C4-2B (cell line): ENCODE data around the gene RNASEH2A.
"Not testable (repeated sequence)": the region's sequence is repeated elsewhere in the genome, so short reads cannot be mapped to it uniquely, and the experiment has no call there.

Experiments
- H3K27ac ChIP-seq: fragments of 450-650 bp; 2 replicates; pipeline ENCODE4 v1.5.1; 2017
- ZFX ChIP-seq: fragments of 450-650 bp; IDR thresholded peaks from 2 replicates; pipeline ENCODE4 v1.6.1; 2017
- TF ChIP-seq, protein P1 (sequence below): fragments of 450-650 bp; conservative IDR thresholded peaks from 2 replicates; pipeline ENCODE4 v1.5.1; 2017; ENCODE audit warnings: mild to moderate bottlenecking

RNASEH2A gene

GRCh38 chr19:12797141-12797587 lies 9.2 kb upstream of the RNASEH2A start:
- H3K27ac ChIP-seq: no peak overlapping the region
- no peak for TF ChIP-seq ZFX
- TF ChIP-seq, protein P1, sequence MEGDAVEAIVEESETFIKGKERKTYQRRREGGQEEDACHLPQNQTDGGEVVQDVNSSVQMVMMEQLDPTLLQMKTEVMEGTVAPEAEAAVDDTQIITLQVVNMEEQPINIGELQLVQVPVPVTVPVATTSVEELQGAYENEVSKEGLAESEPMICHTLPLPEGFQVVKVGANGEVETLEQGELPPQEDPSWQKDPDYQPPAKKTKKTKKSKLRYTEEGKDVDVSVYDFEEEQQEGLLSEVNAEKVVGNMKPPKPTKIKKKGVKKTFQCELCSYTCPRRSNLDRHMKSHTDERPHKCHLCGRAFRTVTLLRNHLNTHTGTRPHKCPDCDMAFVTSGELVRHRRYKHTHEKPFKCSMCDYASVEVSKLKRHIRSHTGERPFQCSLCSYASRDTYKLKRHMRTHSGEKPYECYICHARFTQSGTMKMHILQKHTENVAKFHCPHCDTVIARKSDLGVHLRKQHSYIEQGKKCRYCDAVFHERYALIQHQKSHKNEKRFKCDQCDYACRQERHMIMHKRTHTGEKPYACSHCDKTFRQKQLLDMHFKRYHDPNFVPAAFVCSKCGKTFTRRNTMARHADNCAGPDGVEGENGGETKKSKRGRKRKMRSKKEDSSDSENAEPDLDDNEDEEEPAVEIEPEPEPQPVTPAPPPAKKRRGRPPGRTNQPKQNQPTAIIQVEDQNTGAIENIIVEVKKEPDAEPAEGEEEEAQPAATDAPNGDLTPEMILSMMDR: no peak

DNA sequence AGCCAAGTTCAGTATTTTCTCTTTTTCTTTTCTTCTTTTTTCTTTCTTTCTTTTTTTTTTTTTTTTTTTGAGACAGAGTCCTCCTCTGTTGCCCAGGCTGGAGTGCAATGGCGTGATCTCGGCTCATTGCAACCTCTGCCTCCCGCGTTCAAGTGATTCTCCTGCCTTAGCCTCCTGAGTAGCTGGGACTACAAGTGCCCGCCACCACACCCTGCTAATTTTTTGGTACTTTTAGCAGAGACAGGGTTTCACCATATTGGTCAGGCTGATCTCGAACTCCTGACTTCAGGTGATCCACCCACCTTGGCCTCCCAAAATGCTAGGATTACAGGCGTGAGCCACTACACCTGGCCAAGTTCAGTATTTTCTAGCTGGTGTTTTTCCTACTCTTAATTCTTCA lies 8.8 kb upstream of the RNASEH2A start:
- H3K27ac ChIP-seq: not testable (repeated sequence)

GRCh38 chr19:12799742-12800465 lies 6.5 kb upstream of the RNASEH2A start:
- peak overlapping the region; percentile 98; the same call in 1 of the 2 replicates for H3K27ac ChIP-seq

DNA sequence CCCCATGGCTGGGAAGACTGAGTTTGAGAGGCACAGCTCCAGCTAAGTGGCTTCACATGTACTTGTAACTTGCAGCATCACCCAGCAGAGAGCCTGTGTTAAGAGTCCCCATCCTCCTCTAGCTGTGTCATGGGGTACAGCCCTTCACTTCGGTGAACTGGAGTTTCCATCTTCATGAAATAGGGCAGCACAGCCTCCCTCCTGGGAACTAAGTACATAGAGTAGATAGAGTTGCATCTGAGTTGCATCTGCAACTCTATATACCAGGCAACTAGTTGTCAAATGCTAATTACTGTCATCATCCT lies 6.0 kb upstream of the RNASEH2A start:
- peak overlapping the region; percentile 98 for H3K27ac ChIP-seq
- no peak for TF ChIP-seq ZFX
- TF ChIP-seq, protein P1: no peak

More at GRCh38 chr19:12799742-12800465, 6.5 kb upstream of the RNASEH2A start:
- TF ChIP-seq, protein P1: no peak
- no peak for TF ChIP-seq ZFX

DNA sequence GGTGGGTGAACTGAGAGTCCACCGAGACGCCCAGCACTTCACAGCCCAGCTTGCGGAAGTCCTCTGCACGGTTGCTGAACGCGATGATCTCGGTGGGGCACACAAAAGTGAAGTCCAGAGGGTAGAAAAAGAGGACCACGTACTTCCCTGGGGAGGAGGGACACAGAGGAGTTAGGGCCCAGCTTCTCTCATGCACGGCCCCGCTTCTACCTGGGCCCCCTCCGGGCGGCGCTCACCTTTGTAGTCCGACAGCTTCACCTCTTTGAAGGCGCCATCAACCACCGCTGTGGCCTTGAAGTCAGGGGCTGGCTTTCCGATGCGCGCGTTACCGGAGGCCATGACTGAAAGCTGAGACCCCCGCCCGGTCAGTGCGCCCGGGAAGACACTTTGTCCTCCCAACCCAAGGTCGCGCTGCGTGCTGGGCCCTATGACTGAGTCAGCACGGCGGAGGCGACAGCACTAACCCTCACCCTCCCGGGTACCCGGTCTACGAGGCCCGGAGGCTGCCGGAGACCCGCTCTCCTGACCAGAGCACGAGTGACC lies 5.4 kb upstream of the RNASEH2A start:
- peak overlapping the region; percentile 98 for H3K27ac ChIP-seq
- TF ChIP-seq ZFX: no peak
- TF ChIP-seq, protein P1: no peak

DNA sequence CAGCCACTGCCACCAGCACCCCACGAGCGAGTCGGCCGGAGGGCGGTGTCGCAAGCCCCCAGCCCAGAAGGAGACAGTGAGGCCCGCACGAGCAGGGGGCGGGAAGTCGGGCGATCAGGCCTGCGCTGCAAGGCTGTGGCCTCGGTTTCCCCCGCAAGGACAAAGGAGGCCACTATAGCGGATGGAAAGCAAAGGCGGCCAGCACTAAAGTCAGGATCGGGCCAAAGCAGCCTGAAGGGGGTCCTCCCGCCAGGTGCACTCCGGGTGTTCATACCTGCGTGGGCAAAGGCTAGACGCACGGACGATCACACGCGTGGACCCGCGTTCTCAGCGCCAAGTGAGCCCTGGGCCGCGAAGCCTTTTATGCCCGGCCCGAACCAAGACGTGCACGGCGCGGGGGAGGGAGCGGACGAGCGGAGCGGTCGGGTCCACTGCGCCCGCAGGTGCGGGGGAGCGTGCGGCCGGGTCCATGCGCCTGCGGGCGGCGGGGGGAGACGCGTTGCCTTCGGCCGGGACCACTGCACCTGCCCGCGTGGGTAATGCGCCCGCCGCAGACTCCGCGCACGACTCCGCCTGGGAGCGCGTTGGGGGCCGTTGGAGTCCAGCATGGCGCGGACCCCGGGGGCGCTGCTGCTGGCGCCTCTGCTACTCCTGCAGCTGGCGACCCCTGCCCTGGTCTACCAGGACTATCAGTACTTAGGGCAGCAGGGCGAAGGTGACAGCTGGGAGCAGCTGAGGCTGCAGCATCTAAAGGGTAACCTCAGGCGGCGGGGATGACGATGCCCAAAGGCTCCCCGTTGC lies 4.7 kb upstream of the RNASEH2A start, which contains the start of the genes PRDX2 and THSD8:
Gene PRDX2 (minus strand): TSS at position 335 of the 801 bp plus-strand sequence. CDS start 539 bp downstream, outside the sequence.
Gene THSD8 (plus strand): TSS at position 604 of the 801 bp plus-strand sequence. CDS start 3 bp downstream, at position 607.
- peak within 1 kb of the TSS; percentile 98 for H3K27ac ChIP-seq
- TF ChIP-seq, protein P1: no peak
- peak; percentile 95 for TF ChIP-seq ZFX

DNA sequence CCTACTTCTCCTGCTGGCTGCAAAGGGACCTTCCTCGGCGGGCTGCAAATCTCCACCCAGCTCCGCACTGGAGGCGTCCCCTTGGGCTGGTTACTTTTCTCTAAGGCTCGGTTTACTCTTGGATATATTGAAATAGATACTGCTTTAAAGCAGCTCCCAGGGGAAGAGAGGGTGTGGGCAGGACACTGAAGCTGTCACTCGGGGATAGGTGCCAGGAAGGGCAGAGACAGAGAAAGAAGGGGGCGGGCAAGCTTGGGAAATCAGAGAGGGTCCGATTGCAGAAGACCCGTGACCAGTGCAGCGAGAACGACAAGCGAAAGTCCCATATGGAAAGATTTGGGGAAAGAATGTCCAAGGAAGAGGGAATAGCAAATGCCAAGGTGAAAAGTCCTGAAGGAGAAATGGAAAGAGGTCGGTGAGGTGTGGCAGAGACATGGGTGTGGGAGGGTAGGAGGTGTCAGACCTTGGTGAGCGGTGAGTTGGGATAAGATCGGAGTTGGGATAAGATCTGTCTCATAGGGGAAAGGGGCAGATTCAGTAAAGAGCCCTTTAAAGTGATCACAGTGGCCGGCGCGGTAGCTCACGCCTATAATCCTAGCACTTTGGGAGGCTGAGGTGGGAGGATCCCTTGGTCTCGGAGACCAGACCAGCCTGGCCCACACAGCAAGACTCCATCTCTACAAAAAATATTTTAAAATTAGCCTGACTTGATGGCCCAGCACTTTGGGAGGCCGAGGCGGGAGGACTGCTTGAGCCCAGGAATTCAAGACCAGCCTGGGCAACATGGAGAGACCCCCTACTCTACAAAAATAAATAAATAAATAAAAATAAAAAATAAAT lies 3.9 kb upstream of the RNASEH2A start:
- no peak for TF ChIP-seq ZFX
- TF ChIP-seq, protein P1: no peak
- H3K27ac ChIP-seq: peak overlapping the region; percentile 98
